HG02759 (cell line): ENCODE measurements around the gene RAD51C.
"Not testable (repeated sequence)": the region's sequence is repeated elsewhere in the genome, so short reads cannot be mapped to it uniquely, and the experiment has no call there.

Source experiments
- ATAC-seq: cut with Tn5 transposase; IDR thresholded peaks from one replicate; pipeline ENCODE4 v1.9.1; 2021; ENCODE audit warnings: mild to moderate bottlenecking, moderate library complexity; ENCODE audit not compliant: unreplicated experiment

The RAD51C gene

GRCh38 chr17:58734040-58734439 lies 41.6 kb downstream of the RAD51C start:
- ATAC-seq, result no peak

- no peak for ATAC-seq
Observed at GRCh38 chr17:58734811-58735210, 42.4 kb downstream of the RAD51C start.

DNA sequence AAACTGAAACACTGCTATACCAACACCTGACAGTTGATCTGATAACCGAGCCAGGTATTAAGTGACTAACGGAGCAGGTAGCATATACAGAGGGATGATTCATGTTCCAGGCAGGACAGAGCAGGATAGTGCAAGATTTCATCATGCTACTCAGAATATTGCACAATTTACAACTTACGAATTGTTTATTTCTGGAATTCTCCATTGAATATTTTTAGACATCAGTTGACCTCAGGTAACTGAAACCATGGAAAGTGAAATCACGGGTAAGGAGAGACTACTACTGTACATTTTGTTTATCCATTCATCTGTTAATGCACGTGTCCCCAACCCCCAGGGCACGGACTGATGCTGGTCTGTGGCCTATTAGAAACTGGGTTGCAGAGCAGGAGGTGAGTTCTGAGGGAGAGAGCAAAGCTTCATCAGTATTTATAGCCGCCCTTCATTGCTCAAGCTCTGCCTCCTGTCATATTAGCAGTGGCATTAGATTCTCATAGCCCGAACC lies 48.8 kb downstream of the RAD51C start:
- no peak for ATAC-seq

DNA sequence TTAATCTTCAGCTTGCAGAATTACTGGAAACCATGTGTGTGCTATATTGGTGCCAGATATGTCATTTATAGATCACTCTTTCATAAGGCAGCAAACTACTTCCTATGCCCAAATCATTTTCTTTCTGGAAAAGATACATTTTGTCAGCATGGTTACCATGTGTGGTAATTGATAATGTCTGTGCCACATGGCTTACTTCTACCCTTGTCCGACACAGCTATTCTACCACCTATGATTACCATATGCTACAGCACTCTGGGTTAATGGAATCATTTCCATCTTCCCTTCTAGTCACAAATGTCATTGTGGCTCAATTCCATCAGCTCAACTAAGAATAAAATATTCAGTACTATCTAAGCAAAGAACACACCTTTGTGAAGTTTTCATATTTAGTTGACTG lies 55.3 kb downstream of the RAD51C start:
- ATAC-seq, result no peak

GRCh38 chr17:58749627-58750026 lies 57.2 kb downstream of the RAD51C start:
- not testable (repeated sequence) for ATAC-seq

DNA sequence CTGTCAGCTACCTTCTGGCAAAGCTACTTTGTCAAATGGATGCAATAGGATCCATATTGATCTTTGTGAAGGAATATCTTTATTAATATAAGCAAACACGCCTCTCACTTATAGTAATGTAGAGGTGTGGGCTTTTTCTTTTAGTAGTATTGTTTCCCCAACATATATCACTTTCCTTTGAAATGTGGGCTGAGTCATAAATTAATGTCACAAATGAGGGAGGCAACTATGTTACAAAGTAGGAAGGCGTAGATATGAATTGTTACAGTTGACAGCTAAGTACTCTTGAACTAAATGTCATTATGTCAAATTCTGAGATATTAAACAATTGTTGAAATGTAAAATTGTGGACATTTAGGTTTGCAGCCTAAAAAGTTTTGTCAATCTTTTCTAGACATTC lies 60.6 kb downstream of the RAD51C start:
- no peak for ATAC-seq

- ATAC-seq, result no peak
Observed at GRCh38 chr17:58755269-58755576, 62.8 kb downstream of the RAD51C start.

DNA sequence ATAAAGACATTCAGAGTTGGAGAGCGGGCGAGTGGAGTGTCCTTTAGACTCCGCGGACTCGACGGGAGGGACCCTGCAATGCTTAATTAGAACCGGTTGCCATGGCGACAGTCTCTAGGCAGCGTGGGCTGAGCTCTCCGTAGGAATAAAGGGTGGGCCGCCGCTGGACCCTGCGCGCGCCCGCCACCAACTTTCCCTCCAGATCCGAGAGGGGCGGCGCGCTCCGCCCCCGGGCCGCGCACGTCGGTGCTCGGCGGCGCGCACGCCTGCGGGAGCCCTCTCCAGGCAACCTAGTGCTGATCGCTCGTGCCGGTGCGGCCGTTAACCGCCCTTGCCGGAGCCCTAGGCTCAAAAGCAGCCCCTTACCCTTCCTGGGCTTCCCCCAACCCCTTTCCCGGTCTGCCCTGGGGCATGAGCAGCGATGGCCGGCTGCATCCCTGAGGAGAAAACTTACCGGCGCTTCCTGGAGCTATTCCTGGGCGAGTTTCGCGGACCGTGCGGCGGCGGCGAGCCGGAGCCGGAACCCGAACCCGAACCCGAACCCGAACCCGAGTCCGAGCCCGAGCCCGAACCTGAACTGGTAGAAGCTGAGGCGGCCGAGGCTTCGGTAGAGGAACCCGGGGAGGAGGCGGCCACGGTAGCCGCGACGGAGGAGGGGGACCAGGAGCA lies 63.3 kb downstream of the RAD51C start, which contains the start of gene PPM1E:
Gene PPM1E, plus strand, starts transcription at position 278 of the 669 bp plus-strand sequence.
- ATAC-seq, result no peak

- ATAC-seq, result no peak
Observed at GRCh38 chr17:58756246-58757161, 64.1 kb downstream of the RAD51C start.

- no peak for ATAC-seq
Observed at GRCh38 chr17:58757162-58757613, 64.8 kb downstream of the RAD51C start.

DNA sequence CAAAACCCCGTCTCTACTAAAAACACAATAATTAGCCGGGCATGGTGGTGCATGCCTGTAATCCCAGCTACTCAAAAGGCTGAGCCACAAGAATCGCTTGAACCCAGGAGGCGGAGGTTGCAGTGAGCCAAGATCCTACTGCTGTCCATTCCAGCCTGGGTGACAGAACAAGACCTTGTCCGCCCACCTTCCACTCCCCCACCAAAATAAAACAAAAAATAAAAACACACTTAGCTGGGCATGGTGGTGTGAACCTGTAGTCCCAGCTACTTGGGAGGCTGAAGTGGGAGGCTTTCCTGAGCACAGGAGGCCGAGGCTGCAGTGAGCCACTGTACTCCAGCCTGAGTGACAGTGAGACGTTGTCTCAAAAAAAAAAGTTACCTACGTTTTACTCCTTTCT lies 66.5 kb downstream of the RAD51C start:
- no peak for ATAC-seq

GRCh38 chr17:58759522-58759921 lies 67.1 kb downstream of the RAD51C start:
- no peak for ATAC-seq

- ATAC-seq, result no peak
Observed at GRCh38 chr17:58760248-58760647, 67.8 kb downstream of the RAD51C start.

DNA sequence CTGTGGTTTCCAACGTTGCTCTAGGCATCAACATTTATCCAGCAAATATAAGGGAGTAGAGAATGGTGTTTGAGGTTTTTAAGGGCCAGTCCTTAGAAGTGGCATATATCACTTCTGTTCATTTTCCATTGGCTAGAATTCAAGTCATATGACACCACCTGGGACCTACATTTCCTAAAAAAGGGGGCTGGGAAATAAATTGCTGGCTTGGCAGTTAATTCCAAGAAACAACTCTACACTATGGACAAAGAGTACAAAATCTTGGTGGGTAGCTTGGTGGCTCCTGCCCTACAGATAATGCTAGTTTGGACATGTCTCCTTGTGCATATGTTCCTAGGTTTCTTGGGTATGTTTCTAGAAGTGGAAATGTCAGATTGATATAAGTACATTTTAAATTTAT lies 70.9 kb downstream of the RAD51C start:
- no peak for ATAC-seq

DNA sequence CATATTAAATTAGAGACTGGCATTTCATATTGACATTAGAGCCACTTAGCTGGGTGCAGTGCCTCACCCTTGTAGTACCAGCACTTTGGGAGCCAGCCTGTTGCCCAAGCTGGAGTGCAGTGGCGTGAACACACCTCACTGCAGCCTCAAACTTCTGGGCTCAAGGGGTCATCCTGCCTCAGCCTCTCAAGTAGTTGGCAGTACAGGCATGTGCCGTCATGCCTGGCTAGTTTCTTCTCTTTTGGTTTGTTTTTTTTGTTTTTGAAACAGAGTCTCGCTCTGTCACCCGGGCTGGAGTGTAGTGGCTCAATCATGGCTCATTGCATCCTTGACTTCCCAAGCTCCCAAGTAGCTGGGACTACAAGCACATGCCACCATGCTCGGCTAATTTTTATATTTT lies 72.0 kb downstream of the RAD51C start:
- no peak for ATAC-seq

GRCh38 chr17:58778482-58778881 lies 86.1 kb downstream of the RAD51C start:
- not testable (repeated sequence) for ATAC-seq

- no peak for ATAC-seq
Observed at GRCh38 chr17:58779446-58779845, 87.0 kb downstream of the RAD51C start.

DNA sequence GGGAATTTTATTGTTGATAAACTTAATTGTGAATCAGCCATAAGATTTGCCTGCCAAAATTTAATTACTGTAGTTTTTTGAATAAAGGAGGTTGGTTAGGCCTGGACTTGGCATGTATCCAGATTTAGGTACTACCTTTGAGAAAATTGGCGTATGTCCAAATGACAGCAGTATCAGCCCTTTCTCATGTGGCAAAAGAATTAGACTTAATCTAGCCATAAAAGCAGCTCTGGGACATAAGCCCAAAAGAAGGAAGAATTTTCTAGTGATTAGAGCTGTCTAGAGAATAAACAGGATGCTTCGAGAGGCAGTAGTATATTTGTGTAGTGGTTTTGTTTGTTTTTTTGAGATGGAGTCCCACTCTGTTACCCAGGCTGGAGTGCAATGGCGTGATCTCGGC lies 91.0 kb downstream of the RAD51C start:
- no peak for ATAC-seq

GRCh38 chr17:58785097-58785496 lies 92.7 kb downstream of the RAD51C start:
- no peak for ATAC-seq
